AG10803 (cell line): ENCODE measurements around the gene TIAM1.

Source experiments
- DNase-seq: peaks from one replicate; pipeline ENCODE4 v3.0.0; 2010; ENCODE audit warnings: low read depth
- H3K4me3 ChIP-seq: 2 replicates; pipeline ENCODE4 v1.5.1; 2011; ENCODE audit warnings: mild to moderate bottlenecking, low read length, control low read depth
- TF ChIP-seq, protein P1 (sequence below): conservative IDR thresholded peaks from 2 replicates; pipeline ENCODE4 v1.5.1; 2011; ENCODE audit warnings: mild to moderate bottlenecking, low read length, control low read depth, inconsistent platforms

TIAM1 gene

DNA sequence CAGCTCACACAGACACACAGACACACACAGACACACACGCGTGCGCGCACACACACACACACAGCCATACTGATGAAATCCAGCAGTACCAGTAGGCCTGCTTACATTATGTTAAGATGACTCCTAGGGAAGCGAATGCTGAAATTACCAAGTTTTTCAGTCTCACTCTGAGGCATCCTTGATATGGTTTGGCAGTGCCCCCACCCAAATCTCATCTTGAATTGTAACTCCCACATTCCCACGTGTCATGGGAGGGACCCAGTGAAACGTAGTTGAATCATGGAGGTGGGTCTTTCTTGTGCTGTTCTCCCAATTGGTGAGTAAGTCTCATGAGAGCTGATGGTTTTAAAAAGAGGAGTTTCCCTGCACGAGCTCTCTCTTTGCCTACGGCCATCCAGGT, 64.1 kb downstream of the TIAM1 start:
- TF ChIP-seq, protein P1, sequence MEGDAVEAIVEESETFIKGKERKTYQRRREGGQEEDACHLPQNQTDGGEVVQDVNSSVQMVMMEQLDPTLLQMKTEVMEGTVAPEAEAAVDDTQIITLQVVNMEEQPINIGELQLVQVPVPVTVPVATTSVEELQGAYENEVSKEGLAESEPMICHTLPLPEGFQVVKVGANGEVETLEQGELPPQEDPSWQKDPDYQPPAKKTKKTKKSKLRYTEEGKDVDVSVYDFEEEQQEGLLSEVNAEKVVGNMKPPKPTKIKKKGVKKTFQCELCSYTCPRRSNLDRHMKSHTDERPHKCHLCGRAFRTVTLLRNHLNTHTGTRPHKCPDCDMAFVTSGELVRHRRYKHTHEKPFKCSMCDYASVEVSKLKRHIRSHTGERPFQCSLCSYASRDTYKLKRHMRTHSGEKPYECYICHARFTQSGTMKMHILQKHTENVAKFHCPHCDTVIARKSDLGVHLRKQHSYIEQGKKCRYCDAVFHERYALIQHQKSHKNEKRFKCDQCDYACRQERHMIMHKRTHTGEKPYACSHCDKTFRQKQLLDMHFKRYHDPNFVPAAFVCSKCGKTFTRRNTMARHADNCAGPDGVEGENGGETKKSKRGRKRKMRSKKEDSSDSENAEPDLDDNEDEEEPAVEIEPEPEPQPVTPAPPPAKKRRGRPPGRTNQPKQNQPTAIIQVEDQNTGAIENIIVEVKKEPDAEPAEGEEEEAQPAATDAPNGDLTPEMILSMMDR, result no peak
- H3K4me3 ChIP-seq, result no peak overlapping the region
- DNase-seq, result no peak

DNA sequence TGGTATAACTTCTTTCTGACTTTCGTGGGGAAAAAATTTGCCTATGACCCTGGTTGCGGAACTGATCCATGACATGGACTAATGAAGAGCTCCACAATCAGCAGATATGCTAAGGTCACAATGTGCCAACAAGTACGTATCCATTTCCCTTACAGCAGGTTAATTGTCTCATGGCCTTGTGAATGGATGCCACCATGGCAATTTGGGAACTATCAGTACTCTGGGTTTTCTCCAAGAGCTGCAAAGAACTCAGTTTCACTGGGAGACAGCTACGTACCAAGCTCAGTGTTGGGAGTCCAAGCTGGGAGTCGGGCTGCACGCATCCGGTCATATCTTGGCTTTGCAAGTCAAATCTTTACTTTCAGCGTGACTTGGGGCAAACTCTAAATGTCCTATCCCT, 64.8 kb downstream of the TIAM1 start:
- no peak for DNase-seq
- TF ChIP-seq, protein P1, result no peak
- H3K4me3 ChIP-seq, result no peak overlapping the region

DNA sequence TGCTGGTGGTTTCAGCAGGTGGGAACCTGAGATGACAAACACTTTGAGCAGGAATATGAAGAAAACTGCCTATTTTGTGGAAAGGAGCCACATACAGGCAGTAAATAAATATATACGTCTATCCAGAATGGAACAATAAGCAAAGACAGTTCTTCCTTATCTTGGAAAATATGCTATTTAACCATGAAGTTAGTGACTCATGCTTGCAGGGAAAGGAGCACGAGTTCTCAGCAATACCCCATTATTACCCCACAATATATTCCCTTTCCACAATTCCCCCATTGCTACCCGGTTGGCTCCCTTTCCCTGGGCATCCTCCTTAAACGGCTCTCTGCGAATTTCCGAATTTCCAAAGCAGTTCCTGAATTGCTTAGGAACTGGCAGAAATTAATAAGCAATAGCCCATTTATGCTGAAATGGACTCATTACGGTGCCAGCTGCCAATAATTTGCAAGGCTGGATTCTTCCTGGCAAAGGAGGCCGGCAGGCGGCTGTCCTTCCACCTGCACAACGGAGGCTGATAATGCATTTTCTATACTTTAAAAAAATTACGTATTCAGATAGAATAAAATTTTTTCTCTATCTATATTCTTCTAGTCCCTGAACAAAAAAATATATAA, 65.4 kb downstream of the TIAM1 start:
- DNase-seq, result no peak
- TF ChIP-seq, protein P1, result no peak
- H3K4me3 ChIP-seq, result no peak overlapping the region

DNA sequence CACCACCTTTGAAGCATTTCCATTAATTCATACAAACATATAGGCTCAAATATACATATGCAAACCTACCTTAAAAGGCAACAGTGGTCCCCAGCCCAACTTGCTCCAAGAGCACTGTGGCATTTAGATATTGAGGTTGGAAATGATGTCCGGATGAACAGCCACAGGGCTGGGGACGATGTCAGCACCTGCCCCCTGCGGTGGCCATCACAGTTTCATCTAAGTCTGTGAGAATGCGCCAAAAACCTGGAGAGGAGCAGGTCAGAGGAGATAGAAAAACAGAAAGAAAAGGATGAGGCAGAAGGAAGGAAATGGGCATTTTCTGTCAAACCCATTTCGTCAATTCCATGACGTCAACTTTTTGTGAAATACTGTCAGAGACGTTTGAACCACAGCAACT, 67.4 kb downstream of the TIAM1 start:
- no peak overlapping the region for H3K4me3 ChIP-seq
- TF ChIP-seq, protein P1, result no peak
- no peak for DNase-seq

DNA sequence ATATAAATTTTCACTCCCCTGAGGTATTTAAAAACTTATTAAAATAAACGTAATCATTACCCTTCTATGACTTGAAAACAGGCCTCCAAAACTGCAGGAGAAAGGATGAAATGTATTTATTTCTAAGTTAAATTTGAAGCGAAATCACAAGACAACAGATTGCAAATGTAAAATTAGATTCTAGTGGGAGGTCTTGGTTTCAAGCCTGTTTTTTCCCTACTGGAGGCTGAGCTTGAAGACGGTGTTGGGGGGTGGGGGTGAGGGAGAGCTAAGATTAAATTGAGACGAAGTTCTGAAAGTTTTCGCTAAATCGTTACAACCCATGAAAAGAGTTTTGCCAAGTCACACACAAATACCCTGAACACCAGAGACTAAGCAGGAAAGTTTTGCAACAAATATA, 68.2 kb downstream of the TIAM1 start:
- DNase-seq, result no peak
- no peak overlapping the region for H3K4me3 ChIP-seq
- TF ChIP-seq, protein P1, result no peak

DNA sequence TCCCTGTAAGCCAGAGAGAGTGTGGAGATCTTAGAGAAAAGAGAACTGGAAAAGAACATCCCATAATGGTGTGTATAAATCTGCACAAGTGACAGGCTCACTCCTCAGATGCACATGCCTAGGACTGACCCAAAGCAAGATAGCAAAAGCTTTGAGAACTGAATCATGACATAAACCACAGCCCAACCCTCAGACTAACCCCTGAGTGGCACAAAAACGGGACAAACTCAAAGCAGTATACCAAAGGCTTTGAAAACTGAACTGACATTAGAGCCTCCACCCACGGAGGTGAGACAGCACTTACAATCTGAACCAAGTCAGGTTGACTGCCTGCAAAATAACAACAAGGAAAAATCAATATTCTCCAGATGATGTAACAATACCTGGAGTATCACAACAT, 70.8 kb downstream of the TIAM1 start:
- TF ChIP-seq, protein P1, result no peak
- DNase-seq, result no peak
- H3K4me3 ChIP-seq, result no peak overlapping the region

DNA sequence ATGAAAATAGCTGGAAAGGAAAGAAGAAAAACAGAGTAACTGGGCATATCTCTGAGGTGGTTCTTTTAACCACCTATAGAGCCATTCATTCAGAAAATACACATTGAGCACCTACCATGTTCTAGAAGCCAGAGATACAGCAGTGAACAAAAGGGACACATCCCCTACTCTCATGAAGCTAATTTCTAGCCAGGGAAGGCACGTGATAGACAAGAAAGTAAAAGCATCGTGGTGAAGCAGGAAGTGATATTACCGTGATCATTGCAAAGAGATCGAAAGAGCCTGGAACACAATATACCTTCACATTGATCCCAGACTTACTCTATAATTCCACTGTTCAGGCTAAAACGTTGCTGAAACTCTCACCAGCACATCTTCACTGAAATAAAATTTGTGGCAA, 76.0 kb downstream of the TIAM1 start:
- no peak overlapping the region for H3K4me3 ChIP-seq
- TF ChIP-seq, protein P1, result no peak
- DNase-seq, result no peak
